Left cardiac atrium (tissue), 4 donors: ENCODE data around the gene GBF1. TPM values are rescaled to one million over a fixed set of nuclear protein-coding genes. Genes with fewer than 3 reads are reported as not detected.

ENCODE experiments used
- ATAC-seq, 2 donors: fragments of 200-7000 bp; cut with Tn5 transposase; one replicate each; pipeline ENCODE4 v1.9.1; 2020; ENCODE audit warnings: mild to moderate bottlenecking in 2 of 2, moderate library complexity in 2 of 2
- DNase-seq: peaks from one replicate; pipeline ENCODE4 v3.0.0-alpha.2; 2020
- intact Hi-C, 2 donors: fragments of 100-400 bp; cut with DNase I; formaldehyde crosslinking; loops; one replicate each; pipeline versions ENCODE4 v1.14.1 to v1.15.1; 2022 to 2023
- total RNA-seq, 2 donors: library from RNA; stranded (reverse); fragmentation: NEBNext Ultra II Directional; extraction: Animal tissue kit (Norgen Biotek cat#: 25700); gene quantifications; one replicate each; pipeline ENCODE4 v1.2.1, GENCODE V29; 2021
- donor health status: DM: no; HTN: yes; CAD: no.
- donor health status: DM: no; HTN: yes; CAD: no; lungs with severe emphysema.
- donor health status: DM: yes; HTN: yes; CAD: no.
- donor health status: Dilated cardiomyopathy.

The GBF1 gene
- total RNA-seq, 2 donors from 2014 or later: 27.6 to 32.4 TPM

DNA sequence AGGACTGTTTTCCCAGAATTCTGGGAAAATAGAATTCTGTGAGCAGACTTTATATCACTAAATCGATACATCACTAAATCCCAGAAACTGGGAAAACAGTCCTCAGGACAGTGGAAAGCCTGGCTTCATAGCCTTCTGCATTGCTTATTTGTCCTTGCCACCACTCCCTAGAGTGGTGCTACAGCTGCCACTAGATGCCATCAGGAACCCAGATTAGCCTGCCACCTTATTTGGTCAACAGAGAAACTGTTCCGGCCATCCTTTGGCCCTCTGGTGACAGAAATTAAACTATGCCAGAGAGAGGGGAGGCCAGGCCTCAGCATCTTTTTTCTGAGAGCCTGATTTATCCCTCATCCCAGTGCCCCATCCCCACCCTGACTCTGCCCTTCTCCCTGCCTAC is 130.5 kb downstream of the GBF1 start:
- ATAC-seq: peak in 1 of 2 donors; percentile 57
- no peak for DNase-seq
- intact Hi-C loops: no loop called here

DNA sequence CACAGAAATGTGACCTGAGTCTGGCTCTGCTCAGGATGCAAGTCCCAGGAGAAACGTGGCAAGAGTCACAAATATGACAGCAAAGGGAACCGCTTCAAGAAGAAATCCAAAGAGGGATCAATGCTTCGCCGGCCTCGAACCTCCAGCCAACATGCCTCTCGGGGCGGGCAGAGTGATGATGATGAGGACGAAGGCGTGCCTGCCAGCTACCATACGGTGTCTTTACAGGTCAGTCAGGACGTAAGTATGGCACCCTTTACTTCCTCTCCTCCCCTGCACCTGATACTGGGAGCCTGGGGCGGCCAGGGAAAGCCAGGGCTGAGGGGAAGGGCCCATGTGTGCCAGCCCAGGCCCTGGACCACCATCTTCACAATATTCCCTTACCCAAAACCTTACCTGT is 131.6 kb downstream of the GBF1 start:
- intact Hi-C loops: no loop called here
- no peak for ATAC-seq
- DNase-seq: no peak

DNA sequence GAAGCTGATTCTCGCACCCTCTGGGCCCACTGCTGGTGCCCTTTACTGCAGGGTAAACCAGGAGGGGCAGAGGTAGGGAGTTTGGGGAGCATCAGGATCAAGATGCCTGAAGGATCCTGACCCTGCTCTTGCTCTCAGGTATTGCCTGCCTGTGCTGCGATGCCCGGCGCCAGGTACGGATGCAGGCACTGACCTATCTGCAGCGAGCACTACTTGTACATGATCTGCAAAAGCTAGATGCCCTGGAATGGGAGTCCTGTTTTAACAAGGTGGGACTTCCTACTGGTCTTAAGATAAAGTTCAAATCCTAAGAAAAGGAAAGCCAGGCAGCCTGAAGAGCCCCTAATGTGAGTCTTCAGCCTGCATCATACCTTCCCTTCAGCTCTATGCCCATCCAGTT is 134.1 kb downstream of the GBF1 start:
- ATAC-seq (no peak), DNase-seq (no peak)
- intact Hi-C loops: no loop called here

DNA sequence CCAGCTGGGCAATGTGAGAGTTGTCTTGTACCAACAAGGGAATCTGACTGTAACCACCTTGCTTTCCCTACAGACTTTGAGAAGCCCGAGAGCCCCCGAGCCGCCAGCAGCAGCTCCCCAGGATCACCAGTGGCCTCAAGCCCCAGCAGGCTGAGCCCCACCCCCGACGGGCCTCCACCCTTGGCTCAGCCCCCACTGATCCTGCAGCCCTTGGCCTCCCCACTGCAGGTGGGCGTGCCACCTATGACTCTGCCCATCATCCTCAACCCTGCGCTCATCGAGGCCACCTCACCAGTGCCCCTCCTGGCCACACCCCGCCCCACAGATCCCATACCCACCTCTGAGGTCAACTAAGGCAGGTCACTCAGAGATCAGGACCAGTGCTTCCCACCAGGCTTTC is 136.7 kb downstream of the GBF1 start:
- ATAC-seq: no peak
- DNase-seq: no peak
- intact Hi-C loops: loop anchor here in 1 of 2 donors (10.0 kb wide), 1 partner anchor 93 kb away; no protein-coding TSS in a partner anchor

DNA sequence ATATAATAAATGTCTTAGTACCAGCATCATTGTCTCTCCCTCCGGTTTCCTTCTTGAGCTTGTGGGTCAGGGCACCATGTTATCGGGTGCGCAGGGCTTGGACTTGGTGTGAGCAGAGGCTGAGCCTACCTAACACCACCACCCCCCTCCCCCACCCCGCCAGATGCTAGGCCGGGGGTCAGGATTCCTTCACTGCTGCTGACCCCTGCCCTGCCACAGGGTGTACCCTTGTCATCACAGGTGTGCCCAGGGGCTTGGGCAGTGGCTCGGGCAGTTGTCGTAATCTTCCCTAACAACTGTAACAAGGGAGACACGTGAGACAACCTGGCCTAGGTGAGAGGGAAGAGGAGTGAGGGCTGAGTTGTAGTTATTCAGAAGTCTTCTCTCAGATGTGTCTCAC is 137.5 kb downstream of the GBF1 start:
- intact Hi-C loops: loop anchor here in 1 of 2 donors (10.0 kb wide), 1 partner anchor 92 kb away; no protein-coding TSS in a partner anchor
- DNase-seq (no peak), ATAC-seq (no peak)

DNA sequence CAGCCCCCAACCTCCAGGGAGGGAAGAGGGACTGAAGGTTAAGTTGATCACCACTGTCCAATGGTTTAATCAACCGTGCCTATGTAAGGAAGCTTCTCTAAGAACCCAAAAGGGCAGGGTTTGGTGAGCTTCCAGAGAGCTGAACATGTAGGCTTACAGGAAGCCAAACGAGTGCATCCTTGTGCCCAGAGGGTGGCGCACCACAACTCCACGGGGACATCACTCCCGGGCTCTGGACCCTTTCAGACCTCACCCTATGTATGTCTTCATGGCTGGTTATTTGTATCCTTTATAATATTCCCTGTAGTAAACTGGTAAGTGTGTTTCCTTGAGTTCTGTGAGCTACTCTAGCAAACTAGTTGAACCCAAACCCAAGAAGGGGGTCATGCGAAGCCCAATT is 138.7 kb downstream of the GBF1 start:
- intact Hi-C loops: loop anchor here in 1 of 2 donors (10.0 kb wide), 1 partner anchor 91 kb away; no protein-coding TSS in a partner anchor
- no peak for ATAC-seq

DNA sequence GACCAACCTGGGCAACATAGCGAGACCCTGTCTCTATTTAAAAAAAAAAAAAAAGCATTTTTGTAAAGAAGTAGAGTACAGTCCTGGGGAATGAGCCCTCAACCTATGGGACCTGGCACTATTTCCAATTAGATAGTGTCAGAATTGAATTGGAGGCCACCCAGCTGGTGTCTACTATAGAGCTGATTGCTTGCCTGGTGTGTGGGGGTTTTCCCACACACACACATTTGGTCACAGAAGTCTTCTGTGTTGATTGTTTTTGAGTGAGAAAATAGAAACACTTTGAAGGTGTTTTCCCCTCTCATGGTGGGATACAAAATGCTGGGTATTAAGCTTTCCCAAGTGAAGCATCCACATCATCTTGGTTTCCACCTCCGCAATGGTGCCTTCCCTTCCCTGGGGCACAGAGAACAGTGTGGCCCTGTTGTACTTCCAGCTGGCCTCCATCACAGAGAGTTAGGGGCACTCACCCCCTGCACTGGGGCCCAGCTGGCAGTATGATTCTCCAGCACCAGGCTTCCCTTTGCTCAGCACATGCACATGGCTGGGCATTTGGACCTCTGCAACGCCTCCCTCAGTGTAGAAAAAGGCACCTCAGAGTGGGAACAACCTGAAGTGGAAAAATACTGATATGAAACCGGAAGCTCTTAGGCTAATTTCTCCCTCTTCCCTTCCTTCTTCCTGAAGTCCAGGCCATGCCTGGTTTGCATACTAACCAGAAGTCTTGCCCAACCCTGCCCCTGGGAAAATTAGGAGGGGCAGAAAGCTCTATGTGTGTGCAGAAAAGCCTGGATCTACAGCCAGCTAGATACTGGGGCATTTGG is 139.5 kb downstream of the GBF1 start:
- ATAC-seq: peak; percentile 56 to 83
- DNase-seq: no peak
- intact Hi-C loops: loop anchor here in 1 of 2 donors (10.0 kb wide), 1 partner anchor 90 kb away; no protein-coding TSS in a partner anchor

More for the DNA sequence above, 138.7 kb downstream of the GBF1 start:
- DNase-seq: no peak

DNA sequence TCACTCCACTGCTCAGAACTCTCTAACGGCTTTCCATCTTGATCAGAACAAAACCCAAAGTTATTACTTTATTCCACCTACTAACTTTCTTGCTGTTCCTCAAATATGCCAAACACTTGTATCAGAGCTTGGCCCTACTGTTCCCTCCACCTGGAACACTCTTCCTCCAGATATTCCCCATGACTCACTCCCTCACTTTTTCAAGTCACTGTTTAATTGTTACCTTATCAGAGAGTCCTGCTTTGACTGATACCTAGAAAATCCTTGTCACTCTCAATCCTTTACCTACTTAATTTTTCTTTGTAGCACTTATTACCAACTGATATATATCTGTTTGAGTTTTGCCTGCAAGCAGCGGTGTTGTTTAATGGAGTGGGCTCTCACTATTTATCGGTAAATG is 144.6 kb downstream of the GBF1 start:
- intact Hi-C loops: loop anchor here (5.0 to 10.0 kb wide), 3 partner anchors 85 to 192 kb away; no protein-coding TSS in a partner anchor
- DNase-seq (no peak), ATAC-seq (no peak)

DNA sequence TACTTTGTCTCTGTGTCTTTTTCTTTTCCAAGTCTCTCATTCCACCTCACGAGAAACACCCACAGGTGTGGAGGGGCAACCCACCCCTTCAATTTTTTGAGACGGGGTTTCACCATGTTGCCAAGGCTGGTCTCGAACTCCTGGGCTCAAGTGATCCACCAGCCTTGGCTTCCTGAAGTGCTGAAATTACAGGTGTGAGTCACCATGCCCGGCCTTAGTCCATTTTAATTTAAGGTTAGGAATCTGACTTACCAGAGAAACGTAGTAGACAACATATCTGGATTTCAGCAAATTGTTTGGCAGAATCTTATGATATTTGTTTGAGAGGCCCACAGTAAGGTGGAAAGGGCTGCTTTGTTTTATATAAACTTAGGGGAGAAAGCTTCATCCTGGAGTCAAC is 147.0 kb downstream of the GBF1 start:
- no peak for DNase-seq
- no peak for ATAC-seq
- intact Hi-C loops: loop anchor here in 1 of 2 donors (5.0 kb wide), 2 partner anchors 85 to 190 kb away; no protein-coding TSS in a partner anchor

DNA sequence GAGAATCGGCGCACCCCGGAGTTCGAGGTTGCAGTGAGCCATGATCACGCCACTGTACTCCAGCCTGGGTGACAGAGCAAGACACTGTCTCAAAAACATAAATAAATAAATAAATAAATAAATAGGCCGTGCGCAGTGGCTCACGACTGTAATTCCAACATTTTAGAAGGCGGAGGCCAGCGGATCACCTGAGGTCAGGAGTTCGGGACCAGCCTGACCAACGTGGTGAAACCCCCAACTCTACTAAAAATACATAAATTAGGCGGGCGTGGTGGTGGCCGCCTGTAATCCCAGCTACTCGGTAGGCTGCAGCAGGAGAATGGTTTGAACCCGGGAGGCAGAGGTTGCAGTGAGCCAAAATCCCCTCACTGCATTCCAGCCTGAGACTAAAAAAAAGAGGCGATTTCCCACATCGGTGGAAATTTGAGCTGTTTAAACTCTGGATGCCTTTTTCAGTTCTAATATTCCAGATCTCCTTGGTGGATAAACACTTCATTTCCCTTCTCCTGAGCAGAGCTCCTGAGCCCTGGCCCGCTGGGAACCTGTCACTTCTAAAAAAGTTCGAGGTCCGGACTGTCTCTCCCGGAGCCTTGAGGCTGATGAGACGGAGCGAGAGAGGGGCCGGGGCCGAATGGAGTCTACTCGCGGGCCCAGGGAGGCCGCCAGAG is 148.2 kb downstream of the GBF1 start:
- ATAC-seq (no peak), DNase-seq (no peak)
- intact Hi-C loops: loop anchor here in 1 of 2 donors (5.0 kb wide), 2 partner anchors 84 to 189 kb away; no protein-coding TSS in a partner anchor

DNA sequence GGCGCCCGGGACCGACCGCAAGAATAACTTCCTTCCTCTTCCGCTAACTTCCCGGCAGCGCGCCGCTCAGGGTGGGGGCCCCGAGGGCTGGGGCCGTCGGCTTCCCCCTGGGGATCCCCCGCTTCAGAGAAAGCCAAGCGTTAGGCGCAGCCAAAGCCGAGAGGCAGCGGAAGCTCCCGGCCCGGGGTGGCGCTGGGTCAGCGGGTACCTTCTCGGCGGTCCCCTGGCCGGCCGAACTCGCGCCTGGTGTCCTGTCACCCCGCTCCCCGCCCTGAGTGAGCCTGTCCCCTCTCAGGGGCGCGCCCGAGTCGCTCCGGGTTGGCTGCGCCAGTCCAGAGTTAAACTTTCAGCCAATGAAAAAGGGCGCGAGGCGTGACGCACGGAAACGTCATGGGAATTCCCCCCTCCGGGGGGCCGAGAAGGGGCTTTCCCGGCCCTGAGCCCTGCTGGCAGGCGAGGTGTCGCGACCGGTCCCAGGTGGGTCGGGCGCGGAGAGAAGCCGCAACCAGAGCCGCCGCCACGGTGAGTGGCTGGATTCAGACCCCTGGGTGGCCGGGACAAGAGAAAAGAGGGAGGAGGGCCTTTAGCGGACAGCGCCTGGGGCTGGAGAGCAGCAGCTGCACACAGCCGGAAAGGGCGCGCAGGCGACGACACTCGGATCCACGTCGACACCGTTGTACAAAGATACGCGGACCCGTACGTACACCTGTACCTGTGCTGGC is 148.9 kb downstream of the GBF1 start:
- ATAC-seq: peak; percentile 91
- DNase-seq: peak; percentile 97
- intact Hi-C loops: loop anchor here in 1 of 2 donors (5.0 kb wide), 2 partner anchors 83 to 188 kb away; no protein-coding TSS in a partner anchor

DNA sequence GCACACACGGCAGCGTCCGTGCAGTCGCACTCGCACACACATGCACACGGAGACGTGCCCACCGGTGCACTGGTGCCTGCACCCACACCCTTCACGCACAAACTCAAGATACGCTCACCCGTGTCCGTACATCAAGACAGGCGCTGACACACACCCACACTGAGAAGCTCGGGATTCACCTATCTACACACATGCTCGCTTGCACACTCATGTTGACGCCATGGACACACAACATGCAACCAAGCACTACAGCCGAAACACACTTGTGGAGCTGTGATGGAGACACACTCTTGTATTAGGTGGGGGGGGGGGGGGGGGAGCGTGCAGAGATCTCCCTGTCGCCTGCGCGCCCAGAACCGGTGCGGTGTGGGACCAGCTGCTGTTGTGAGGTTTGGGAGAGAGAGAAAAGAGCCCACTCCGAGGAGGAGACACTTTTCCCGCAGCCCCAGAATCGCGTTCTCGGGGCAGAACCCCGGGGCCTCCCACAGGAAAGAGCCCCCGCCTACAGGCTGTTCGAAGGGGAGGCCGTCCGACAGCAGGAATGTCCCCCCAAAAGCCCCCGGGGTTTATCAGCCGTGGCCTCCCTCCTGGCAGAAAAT is 149.6 kb downstream of the GBF1 start:
- ATAC-seq: peak in 1 of 2 donors; percentile 11
- intact Hi-C loops: loop anchor here in 1 of 2 donors (5.0 kb wide), 3 partner anchors 82 to 228 kb away; no protein-coding TSS in a partner anchor
- DNase-seq: no peak

DNA sequence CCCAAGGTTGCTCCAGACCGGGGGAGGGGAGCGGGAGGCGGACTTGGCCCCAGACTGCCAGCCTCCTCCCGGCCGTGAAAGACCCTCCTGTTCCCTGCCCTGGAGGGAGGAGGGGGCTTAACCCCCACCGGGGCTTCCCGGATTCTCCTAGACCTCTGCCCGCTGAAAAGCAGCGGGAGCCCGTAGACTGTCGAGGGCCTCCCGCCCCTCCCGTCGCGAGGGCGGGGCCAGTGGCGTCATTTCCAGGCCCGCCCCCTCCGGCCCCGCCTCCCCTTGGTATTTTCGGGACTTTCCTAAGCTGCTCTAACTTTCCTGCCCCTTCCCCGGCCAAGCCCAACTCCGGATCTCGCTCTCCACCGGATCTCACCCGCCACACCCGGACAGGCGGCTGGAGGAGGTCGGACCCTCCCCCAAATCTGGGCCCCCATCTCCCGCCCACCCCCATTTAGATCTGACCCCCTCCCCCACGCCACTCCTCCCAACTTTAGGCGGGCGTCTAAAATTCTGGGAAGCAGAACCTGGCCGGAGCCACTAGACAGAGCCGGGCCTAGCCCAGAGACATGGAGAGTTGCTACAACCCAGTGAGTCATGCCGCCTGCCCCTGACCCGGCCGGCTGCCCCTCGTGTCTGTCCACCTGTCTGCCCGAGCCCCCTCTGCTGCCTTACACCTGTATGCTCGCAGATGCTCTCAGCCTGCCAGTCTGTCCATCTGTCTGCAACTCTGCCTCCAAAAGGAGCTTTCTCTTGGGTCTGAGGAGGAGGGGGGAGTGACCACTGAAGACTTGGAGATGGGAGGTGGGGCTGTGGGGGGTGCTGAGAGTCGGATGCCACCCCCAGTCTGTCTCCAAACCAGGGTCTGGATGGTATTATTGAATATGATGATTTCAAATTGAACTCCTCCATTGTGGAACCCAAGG is 150.3 kb downstream of the GBF1 start, which contains the start of gene NFKB2:
TSS of gene NFKB2 (plus strand) at position 306 of the 917 bp plus-strand sequence. CDS start at position 561, 255 bp downstream.
- DNase-seq (peak; percentile 91), ATAC-seq (peak; percentile 65 to 73)
- intact Hi-C loops: loop anchor here in 1 of 2 donors (5.0 kb wide), 1 partner anchor 228 kb away; no protein-coding TSS in a partner anchor

DNA sequence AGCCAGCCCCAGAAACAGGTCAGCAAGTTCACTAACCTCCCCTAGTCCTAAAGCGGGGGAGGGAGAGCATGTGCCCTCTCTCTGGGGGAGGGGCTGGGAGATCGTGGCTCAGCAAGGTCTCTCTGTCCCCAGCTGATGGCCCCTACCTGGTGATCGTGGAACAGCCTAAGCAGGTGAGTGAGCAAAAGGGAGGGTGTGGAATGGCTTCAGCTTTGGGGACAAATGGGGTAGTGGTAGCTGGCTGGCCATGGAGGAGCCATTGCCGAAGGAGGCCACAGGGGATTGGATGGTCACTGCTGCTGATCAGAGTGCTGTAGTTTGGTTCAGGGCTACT is 151.0 kb downstream of the GBF1 start:
- intact Hi-C loops: loop anchor here in 1 of 2 donors (5.0 kb wide), 1 partner anchor 229 kb away; no protein-coding TSS in a partner anchor
- ATAC-seq: no peak
- DNase-seq: no peak

DNA sequence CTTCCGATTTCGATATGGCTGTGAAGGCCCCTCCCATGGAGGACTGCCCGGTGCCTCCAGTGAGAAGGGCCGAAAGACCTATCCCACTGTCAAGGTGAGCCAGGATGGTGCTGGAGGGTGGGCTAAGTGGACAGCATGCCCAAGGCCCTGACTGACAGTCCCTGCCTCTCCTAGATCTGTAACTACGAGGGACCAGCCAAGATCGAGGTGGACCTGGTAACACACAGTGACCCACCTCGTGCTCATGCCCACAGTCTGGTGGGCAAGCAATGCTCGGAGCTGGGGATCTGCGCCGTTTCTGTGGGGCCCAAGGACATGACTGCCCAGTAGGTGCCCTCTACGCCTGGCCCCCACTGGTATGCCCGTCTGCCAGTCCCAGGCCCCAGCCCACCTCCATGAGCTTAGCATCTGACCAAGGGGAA is 151.4 kb downstream of the GBF1 start:
- ATAC-seq: no peak
- intact Hi-C loops: loop anchor here in 1 of 2 donors (5.0 kb wide), 1 partner anchor 229 kb away; no protein-coding TSS in a partner anchor
- no peak for DNase-seq

DNA sequence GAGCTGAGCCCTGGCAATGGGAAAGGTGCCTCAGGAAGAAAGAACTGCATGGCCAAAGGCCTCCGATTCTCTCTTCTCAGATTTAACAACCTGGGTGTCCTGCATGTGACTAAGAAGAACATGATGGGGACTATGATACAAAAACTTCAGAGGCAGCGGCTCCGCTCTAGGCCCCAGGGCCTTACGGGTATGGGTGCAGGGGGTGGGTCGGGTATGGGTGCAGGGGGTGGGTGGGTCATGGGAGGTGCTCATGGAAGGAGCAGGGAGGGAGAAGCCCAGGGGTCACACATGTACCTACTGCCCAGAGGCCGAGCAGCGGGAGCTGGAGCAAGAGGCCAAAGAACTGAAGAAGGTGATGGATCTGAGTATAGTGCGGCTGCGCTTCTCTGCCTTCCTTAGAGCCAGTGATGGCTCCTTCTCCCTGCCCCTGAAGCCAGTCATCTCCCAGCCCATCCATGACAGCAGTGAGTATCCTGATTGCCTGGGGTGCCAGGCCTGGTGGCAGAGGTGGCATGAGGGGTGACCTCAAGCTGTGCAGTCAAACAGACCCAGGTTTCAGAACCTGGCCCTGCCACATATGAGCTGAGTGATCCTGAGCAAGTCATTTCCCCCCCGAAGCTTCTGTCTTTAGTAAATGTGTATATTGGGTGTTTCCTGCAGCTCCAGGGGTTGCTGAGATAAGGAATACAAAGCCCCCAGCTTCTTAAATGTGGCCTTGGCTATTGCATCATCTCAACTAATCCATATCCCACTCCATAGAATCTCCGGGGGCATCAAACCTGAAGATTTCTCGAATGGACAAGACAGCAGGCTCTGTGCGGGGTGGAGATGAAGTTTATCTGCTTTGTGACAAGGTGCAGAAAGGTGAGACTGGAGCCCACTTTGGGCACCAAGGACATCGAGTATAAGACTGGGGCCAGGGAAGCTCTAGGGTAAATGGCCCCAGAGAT is 152.2 kb downstream of the GBF1 start:
- no peak for ATAC-seq
- intact Hi-C loops: loop anchor here in 1 of 2 donors (5.0 kb wide), 1 partner anchor 230 kb away; no protein-coding TSS in a partner anchor
- no peak for DNase-seq
